Neural cell (in vitro differentiated cells): ENCODE data around the gene ATP9B. TPM values are rescaled to one million over a fixed set of nuclear protein-coding genes. Genes with fewer than 3 reads are reported as not detected.

ENCODE experiments used
- H2AFZ ChIP-seq: fragments of 200-600, 300-800 bp; sonication (generic), shearing (Covaris generic); 2 replicates; pipeline ENCODE4 v1.6.0; 2014; ENCODE audit warnings: low read depth, mild to moderate bottlenecking, antibody characterized with exemption, low read length, moderate library complexity
- H3F3A ChIP-seq: fragments of 200-600 bp; shearing (Covaris generic); 2 replicates; pipeline ENCODE4 v1.6.1; 2016; ENCODE audit warnings: mild to moderate bottlenecking, moderate library complexity, mixed read lengths, antibody characterized with exemption, low read length; ENCODE audit not compliant: insufficient read depth, poor library complexity, severe bottlenecking
- H3K27ac ChIP-seq: fragments of 200-600, 300-800 bp; sonication (generic), shearing (Covaris generic); 2 replicates; pipeline ENCODE4 v1.5.1; 2014; ENCODE audit warnings: mild to moderate bottlenecking, low read length, moderate library complexity
- H3K27me3 ChIP-seq: fragments of 300-800, 200-600 bp; sonication (generic), shearing (Covaris generic); 2 replicates; pipeline ENCODE4 v1.6.0; 2014; ENCODE audit warnings: mild to moderate bottlenecking, low read depth, low read length, moderate library complexity; ENCODE audit not compliant: insufficient read depth
- H3K36me3 ChIP-seq: fragments of 300-800, 200-600 bp; sonication (generic), shearing (Covaris generic); 2 replicates; pipeline ENCODE4 v1.5.1; 2014; ENCODE audit warnings: mild to moderate bottlenecking, antibody characterized with exemption, low read length, moderate library complexity; ENCODE audit not compliant: insufficient read depth
- H3K4me2 ChIP-seq: fragments of 300-800, 200-600 bp; sonication (generic), shearing (Covaris generic); 2 replicates; pipeline ENCODE4 v1.6.0; 2014; ENCODE audit warnings: mild to moderate bottlenecking, low read length
- H3K4me3 ChIP-seq: fragments of 300-800, 200-600 bp; sonication (generic), shearing (Covaris generic); 2 replicates; pipeline ENCODE4 v1.5.1; 2014; ENCODE audit warnings: mild to moderate bottlenecking, low read length, moderate library complexity
- H3K79me2 ChIP-seq: fragments of 200-600 bp; shearing (Covaris generic); replicated peaks from 2 replicates; pipeline ENCODE4 v1.6.0; 2014; ENCODE audit warnings: mild to moderate bottlenecking, low read length, moderate library complexity; ENCODE audit not compliant: insufficient read depth
- H3K9ac ChIP-seq: fragments of 300-800, 200-600 bp; sonication (generic), shearing (Covaris generic); 2 replicates; pipeline ENCODE4 v1.6.1; 2016; ENCODE audit warnings: mild to moderate bottlenecking, low read length, mixed read lengths
- H3K9me2 ChIP-seq: fragments of 200-600 bp; shearing (Covaris generic); 2 replicates; pipeline ENCODE4 v1.6.1; 2016; ENCODE audit warnings: mild to moderate bottlenecking, low read length, mixed read lengths; ENCODE audit not compliant: insufficient read depth
- H3K9me3 ChIP-seq: fragments of 200-600, 300-800 bp; sonication (generic), shearing (Covaris generic); 2 replicates; pipeline ENCODE4 v1.6.1; 2016; ENCODE audit warnings: mild to moderate bottlenecking, mixed run types, low read length, moderate library complexity, mixed read lengths
- H4K20me1 ChIP-seq: fragments of 200-600 bp; shearing (Covaris generic); 2 replicates; pipeline ENCODE4 v1.6.1; 2016; ENCODE audit warnings: mild to moderate bottlenecking, mixed run types; ENCODE audit not compliant: insufficient read depth
- CTCF ChIP-seq: fragments of 450-650 bp; IDR thresholded peaks from 2 replicates; pipeline ENCODE4 v1.5.1; 2014; ENCODE audit warnings: antibody characterized with exemption, mild to moderate bottlenecking, moderate library complexity; ENCODE audit not compliant: poor library complexity, severe bottlenecking
- EP300 ChIP-seq: fragments of 450-650 bp; conservative IDR thresholded peaks from 2 replicates; pipeline ENCODE4 v1.6.1; 2014; ENCODE audit warnings: antibody characterized with exemption, mild to moderate bottlenecking, moderate library complexity; ENCODE audit not compliant: poor library complexity, severe bottlenecking
- EZH2 ChIP-seq: fragments of 200-600, 300-800 bp; shearing (Covaris generic), sonication (generic); IDR thresholded peaks from 2 replicates; pipeline ENCODE4 v1.6.1; 2014; ENCODE audit warnings: antibody characterized with exemption, low read length, borderline replicate concordance, mild to moderate bottlenecking; ENCODE audit not compliant: insufficient read depth, poor library complexity, severe bottlenecking
- MXI1 ChIP-seq: fragments of 450-650 bp; conservative IDR thresholded peaks from 2 replicates; pipeline ENCODE4 v1.6.1; 2014; ENCODE audit warnings: antibody characterized with exemption, mild to moderate bottlenecking; ENCODE audit not compliant: poor library complexity, severe bottlenecking
- POLR2AphosphoS5 ChIP-seq: IDR thresholded peaks from 2 replicates; pipeline ENCODE4 v1.6.1; 2012
- RAD21 ChIP-seq: fragments of 450-650 bp; conservative IDR thresholded peaks from 2 replicates; pipeline ENCODE4 v1.6.1; 2014; ENCODE audit warnings: antibody characterized with exemption, mild to moderate bottlenecking, moderate library complexity
- SMC3 ChIP-seq: fragments of 450-650 bp; conservative IDR thresholded peaks from 2 replicates; pipeline ENCODE4 v1.6.1; 2014; ENCODE audit warnings: antibody characterized with exemption, mild to moderate bottlenecking, moderate library complexity; ENCODE audit not compliant: poor library complexity
- TAF1 ChIP-seq: IDR thresholded peaks from 2 replicates; pipeline ENCODE4 v1.6.1; 2012; ENCODE audit warnings: low read depth
- polyA plus RNA-seq: library from polyadenylated mRNA; depleted of rRNA; stranded (reverse); fragments of >200 nt; gene quantifications from 2 replicates; pipeline ENCODE4 v1.2.3, GENCODE V29; 2014
- TF ChIP-seq, protein P1 (sequence below): IDR thresholded peaks from 2 replicates; pipeline ENCODE4 v1.6.1; 2012; ENCODE audit warnings: borderline replicate concordance

The ATP9B gene
- polyA plus RNA-seq, 1 donor from 2014 or later, result 15.4 TPM

DNA sequence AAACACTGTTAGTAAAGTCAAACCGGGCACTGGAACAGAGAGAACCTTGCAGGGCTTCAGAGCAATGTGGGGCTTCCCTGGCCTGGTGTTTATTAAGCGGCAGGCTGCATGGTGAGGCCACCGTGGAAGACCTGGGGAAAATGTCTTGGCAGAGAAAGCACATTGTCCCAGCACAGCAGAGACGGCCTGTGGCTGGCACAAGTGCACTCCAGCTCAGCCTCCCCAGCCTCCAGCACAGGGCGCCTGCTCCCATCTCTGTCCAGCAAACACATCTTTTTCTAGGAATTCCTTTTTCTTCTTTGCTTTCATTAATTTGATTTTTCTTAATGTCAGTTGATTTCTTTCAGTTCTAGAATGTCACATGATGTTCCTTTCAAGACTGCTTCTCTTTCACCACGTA, 188.3 kb downstream of the ATP9B start:
- Histone ChIP-seq H2AFZ (no peak overlapping the region), H3K27me3 (no peaks in the 10 kb centered on the region), H3K4me3 (no peak overlapping the region), H3K9me2 (no peaks in the 10 kb centered on the region), H3F3A (no peaks in the 10 kb centered on the region), H3K79me2 (no peaks in the 10 kb centered on the region), H4K20me1 (no peaks in the 10 kb centered on the region), H3K9ac (no peak overlapping the region), H3K27ac (no peak overlapping the region), H3K36me3 (no peaks in the 10 kb centered on the region), H3K4me2 (no peak overlapping the region), H3K9me3 (no peaks in the 10 kb centered on the region)
- TF ChIP-seq TAF1, result no peak
- TF ChIP-seq SMC3, result no peak
- TF ChIP-seq EP300, result no peak
- TF ChIP-seq, protein P1, sequence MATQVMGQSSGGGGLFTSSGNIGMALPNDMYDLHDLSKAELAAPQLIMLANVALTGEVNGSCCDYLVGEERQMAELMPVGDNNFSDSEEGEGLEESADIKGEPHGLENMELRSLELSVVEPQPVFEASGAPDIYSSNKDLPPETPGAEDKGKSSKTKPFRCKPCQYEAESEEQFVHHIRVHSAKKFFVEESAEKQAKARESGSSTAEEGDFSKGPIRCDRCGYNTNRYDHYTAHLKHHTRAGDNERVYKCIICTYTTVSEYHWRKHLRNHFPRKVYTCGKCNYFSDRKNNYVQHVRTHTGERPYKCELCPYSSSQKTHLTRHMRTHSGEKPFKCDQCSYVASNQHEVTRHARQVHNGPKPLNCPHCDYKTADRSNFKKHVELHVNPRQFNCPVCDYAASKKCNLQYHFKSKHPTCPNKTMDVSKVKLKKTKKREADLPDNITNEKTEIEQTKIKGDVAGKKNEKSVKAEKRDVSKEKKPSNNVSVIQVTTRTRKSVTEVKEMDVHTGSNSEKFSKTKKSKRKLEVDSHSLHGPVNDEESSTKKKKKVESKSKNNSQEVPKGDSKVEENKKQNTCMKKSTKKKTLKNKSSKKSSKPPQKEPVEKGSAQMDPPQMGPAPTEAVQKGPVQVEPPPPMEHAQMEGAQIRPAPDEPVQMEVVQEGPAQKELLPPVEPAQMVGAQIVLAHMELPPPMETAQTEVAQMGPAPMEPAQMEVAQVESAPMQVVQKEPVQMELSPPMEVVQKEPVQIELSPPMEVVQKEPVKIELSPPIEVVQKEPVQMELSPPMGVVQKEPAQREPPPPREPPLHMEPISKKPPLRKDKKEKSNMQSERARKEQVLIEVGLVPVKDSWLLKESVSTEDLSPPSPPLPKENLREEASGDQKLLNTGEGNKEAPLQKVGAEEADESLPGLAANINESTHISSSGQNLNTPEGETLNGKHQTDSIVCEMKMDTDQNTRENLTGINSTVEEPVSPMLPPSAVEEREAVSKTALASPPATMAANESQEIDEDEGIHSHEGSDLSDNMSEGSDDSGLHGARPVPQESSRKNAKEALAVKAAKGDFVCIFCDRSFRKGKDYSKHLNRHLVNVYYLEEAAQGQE, result no peak
- no peak for TF ChIP-seq RAD21
- no peak for TF ChIP-seq CTCF
- TF ChIP-seq EZH2, result no peak
- no peak for TF ChIP-seq MXI1
- TF ChIP-seq POLR2AphosphoS5, result no peak

- Histone ChIP-seq H3K4me3 (no peak overlapping the region), H3K27ac (no peak overlapping the region), H4K20me1 (no peaks in the 10 kb centered on the region), H3F3A (no peaks in the 10 kb centered on the region), H3K79me2 (no peaks in the 10 kb centered on the region), H3K9me2 (no peaks in the 10 kb centered on the region), H3K9me3 (no peaks in the 10 kb centered on the region), H3K27me3 (no peaks in the 10 kb centered on the region), H3K4me2 (no peak overlapping the region), H3K9ac (no peak overlapping the region), H3K36me3 (no peaks in the 10 kb centered on the region), H2AFZ (no peak overlapping the region)
- no peak for TF ChIP-seq POLR2AphosphoS5
- TF ChIP-seq, protein P1, result no peak
- no peak for TF ChIP-seq RAD21
- TF ChIP-seq CTCF, result no peak
- TF ChIP-seq TAF1, result no peak
- no peak for TF ChIP-seq MXI1
- no peak for TF ChIP-seq EP300
- no peak for TF ChIP-seq EZH2
- TF ChIP-seq SMC3, result no peak
Measured at GRCh38 chr18:79258447-79258846, 189.3 kb downstream of the ATP9B start.
